ENCODE measurements around the gene ANKRD42. TPM values are rescaled to one million over a fixed set of nuclear protein-coding genes. Genes with fewer than 3 reads are reported as not detected.
A peak's percentile ranks its signal among the peaks of the same experiment; 100 is the strongest.

The ANKRD42 gene
- total and polyA plus RNA-seq, 9 of the 15 experiments (the other 6 are each of a cell fraction or from before 2014, with no cell fraction given): 2.8 to 9.1 (median 6.1) TPM

- Histone ChIP-seq H3K9me3 (replicated peaks; ENCODE audit: control insufficient read depth, insufficient read depth, low read depth, low read length) (no peaks in the 10 kb centered on the region), H3K4me2 (ENCODE audit: insufficient read depth, low read length) (peak within 1 kb of the TSS; percentile 95), H3K9ac (ENCODE audit: insufficient read depth in 1 of 2, low read depth in 2 of 2, low read length in 2 of 2) (peak within 1 kb of the TSS; percentile 97 to 98), H4K20me1 (replicated peaks; ENCODE audit: control insufficient read depth, insufficient read depth, low read length) (no peaks in the 10 kb centered on the region), H3K79me2 (ENCODE audit: control insufficient read depth, insufficient read depth, low read length) (peaks cover 29% of the 10 kb centered on the region), H3K27me3 (ENCODE audit: control insufficient read depth in 2 of 2, insufficient read depth in 2 of 2, low read length in 2 of 2) (no peaks in the 10 kb centered on the region), H3K27ac (ENCODE audit: extremely low read depth, low read depth, low read length) (peak within 1 kb of the TSS; percentile 99), H3K9me1 (ENCODE audit: control insufficient read depth, insufficient read depth, low read length) (no peaks in the 10 kb centered on the region), H2AFZ (ENCODE audit: low read depth, low read length) (peak within 1 kb of the TSS; percentile 100), H3K4me1 (replicated peaks in 1 of 2; ENCODE audit: control insufficient read depth in 2 of 2, insufficient read depth in 2 of 2, low read length in 2 of 2) (peaks cover 6 to 11% of the 10 kb centered on the region in 2 experiments; a peak in 4 of 5 replicates), H3K4me3 (peak within 1 kb of the TSS; percentile 76), H3K36me3 (ENCODE audit: control insufficient read depth, insufficient read depth, low read length) (peaks cover 4% of the 10 kb centered on the region; the same call in 1 of the 3 replicates)
- peak; percentile 98 for FAIRE-seq
- in situ Hi-C loops (cut with MboI) (no loop called here), intact Hi-C loops (cut with micrococcal nuclease) (loop anchor here (2.0 kb wide), 2 partner anchors 129 to 385 kb away; partner anchors contain the start of genes DDIAS, PCF11 and PRCP)
- WGBS (ENCODE audit: insufficient coverage, low coverage, missing lambda C conversion rate): under 1% methylated on average over 54 of the region's 55 CpGs
- ChIA-PET POLR2A (interaction anchor here (0.7 to 1.4 kb wide), 9 partner anchors 17 to 1270 kb away, joined by 3 to 4 read pairs (median 3); partner anchors contain the start of gene ANKRD42), CTCF (ENCODE audit: low intra/inter-chr PET ratio) (no interaction called here)
- no TSS peak for BruUV-seq (replicated peaks)
- peak; percentile 85 to 98 (median 88) for DNase-seq (ENCODE audit: extremely low read depth in 1 of 4, low spot score in 3 of 4)
- ATAC-seq: peak; percentile 95
- peak; percentile 53 for TF ChIP-seq PRDM10 (IDR thresholded peaks at IDR 0.05; ENCODE audit: partially characterized antibody)
- TF ChIP-seq, protein P1, sequence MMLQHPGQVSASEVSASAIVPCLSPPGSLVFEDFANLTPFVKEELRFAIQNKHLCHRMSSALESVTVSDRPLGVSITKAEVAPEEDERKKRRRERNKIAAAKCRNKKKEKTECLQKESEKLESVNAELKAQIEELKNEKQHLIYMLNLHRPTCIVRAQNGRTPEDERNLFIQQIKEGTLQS (IDR thresholded peaks at IDR 0.05): peak; percentile 72
- TF ChIP-seq, protein P1 (CRISPR knock-in tag; conservative IDR thresholded peaks at IDR 0.05): no peak
- TF ChIP-seq ZNF511 (CRISPR knock-in tag; IDR thresholded peaks at IDR 0.05): peak; percentile 80; the same call in 1 of the 2 replicates
- TF ChIP-seq FOXO4 (CRISPR knock-in tag; IDR thresholded peaks at IDR 0.05): 0 out of 2 replicates have a peak, but pooled peaks have one; percentile 69
- TF ChIP-seq, protein P2, sequence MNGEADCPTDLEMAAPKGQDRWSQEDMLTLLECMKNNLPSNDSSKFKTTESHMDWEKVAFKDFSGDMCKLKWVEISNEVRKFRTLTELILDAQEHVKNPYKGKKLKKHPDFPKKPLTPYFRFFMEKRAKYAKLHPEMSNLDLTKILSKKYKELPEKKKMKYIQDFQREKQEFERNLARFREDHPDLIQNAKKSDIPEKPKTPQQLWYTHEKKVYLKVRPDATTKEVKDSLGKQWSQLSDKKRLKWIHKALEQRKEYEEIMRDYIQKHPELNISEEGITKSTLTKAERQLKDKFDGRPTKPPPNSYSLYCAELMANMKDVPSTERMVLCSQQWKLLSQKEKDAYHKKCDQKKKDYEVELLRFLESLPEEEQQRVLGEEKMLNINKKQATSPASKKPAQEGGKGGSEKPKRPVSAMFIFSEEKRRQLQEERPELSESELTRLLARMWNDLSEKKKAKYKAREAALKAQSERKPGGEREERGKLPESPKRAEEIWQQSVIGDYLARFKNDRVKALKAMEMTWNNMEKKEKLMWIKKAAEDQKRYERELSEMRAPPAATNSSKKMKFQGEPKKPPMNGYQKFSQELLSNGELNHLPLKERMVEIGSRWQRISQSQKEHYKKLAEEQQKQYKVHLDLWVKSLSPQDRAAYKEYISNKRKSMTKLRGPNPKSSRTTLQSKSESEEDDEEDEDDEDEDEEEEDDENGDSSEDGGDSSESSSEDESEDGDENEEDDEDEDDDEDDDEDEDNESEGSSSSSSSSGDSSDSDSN (IDR thresholded peaks at IDR 0.05; ENCODE audit: borderline replicate concordance in 1 of 2, low read depth in 2 of 2, low read length in 2 of 2): 0 out of 4 replicates have a peak, but pooled peaks of 1 of the 2 experiments have one; percentile 33
- no peak for TF ChIP-seq ZNF140 (CRISPR knock-in tag; IDR thresholded peaks at IDR 0.05)
- TF ChIP-seq CBX1 (IDR thresholded peaks at IDR 0.05; ENCODE audit: low read depth): no peak
- peak; percentile 34 for TF ChIP-seq NR2C2 (CRISPR knock-in tag; IDR thresholded peaks at IDR 0.05)
- TF ChIP-seq NR2C2 (tag; IDR thresholded peaks at IDR 0.05): peak; percentile 96
- TF ChIP-seq PTBP1 (IDR thresholded peaks at IDR 0.05; ENCODE audit: low read depth, low read length): no peak
Observed at GRCh38 chr11:83285771-83286528, 92.4 kb downstream of the ANKRD42 start, which contains the start of gene CCDC90B. Gene CCDC90B, minus strand, starts transcription at chr11:83286367. Its CDS starts 395 bp downstream, at chr11:83285972.
